Liver (tissue), 9 donors: ENCODE results near the gene SUCLA2. TPM values are rescaled to one million over a fixed set of nuclear protein-coding genes. Genes with fewer than 3 reads are reported as not detected.

Experiments used
- DNase-seq: peaks from one replicate; pipeline ENCODE4 v3.0.0-alpha.2; 2017; ENCODE audit warnings: low spot score
- H3K27ac ChIP-seq, 2 donors: one replicate each; pipeline ENCODE4 v1.7.0; 2013; ENCODE audit warnings: inconsistent platforms in 2 of 2, low read length in 2 of 2, control low read depth in 1 of 2, low read depth in 1 of 2, mild to moderate bottlenecking in 1 of 2
- H3K27me3 ChIP-seq, 4 donors: one replicate each; pipeline versions ENCODE4 v1.6.1 to v1.7.0; 2013; ENCODE audit warnings: low read length in 3 of 4, inconsistent platforms in 1 of 4, mild to moderate bottlenecking in 1 of 4, moderate library complexity in 1 of 4; ENCODE audit not compliant: control insufficient read depth in 4 of 4, insufficient read depth in 4 of 4
- H3K36me3 ChIP-seq, 4 donors: one replicate each; pipeline versions ENCODE4 v1.6.1 to v1.7.0; 2013; ENCODE audit warnings: low read length in 3 of 4, mild to moderate bottlenecking in 3 of 4, low read depth in 1 of 4, moderate library complexity in 1 of 4; ENCODE audit not compliant: control insufficient read depth in 4 of 4, insufficient read depth in 3 of 4
- H3K4me1 ChIP-seq, 4 donors: one replicate each; pipeline versions ENCODE4 v1.6.1 to v1.7.0; 2013; ENCODE audit warnings: low read length in 3 of 4, mild to moderate bottlenecking in 3 of 4, moderate library complexity in 1 of 4; ENCODE audit not compliant: control insufficient read depth in 4 of 4, insufficient read depth in 4 of 4
- H3K4me3 ChIP-seq, 3 donors: one replicate each; pipeline versions ENCODE4 v1.6.1 to v1.7.0; 2013; ENCODE audit warnings: low read length in 3 of 3, control low read depth in 1 of 3, low read depth in 1 of 3, mild to moderate bottlenecking in 1 of 3
- H3K9ac ChIP-seq, 2 donors: one replicate each; pipeline ENCODE4 v1.7.0; 2013; ENCODE audit warnings: low read length in 2 of 2, mild to moderate bottlenecking in 2 of 2, moderate library complexity in 2 of 2, control low read depth in 1 of 2, low read depth in 1 of 2
- H3K9me3 ChIP-seq, 4 donors: one replicate each; pipeline versions ENCODE4 v1.6.1 to v1.7.0; 2013; ENCODE audit warnings: low read length in 3 of 4; ENCODE audit not compliant: control insufficient read depth in 4 of 4
- ATF3 ChIP-seq: IDR thresholded peaks from 2 replicates; pipeline ENCODE4 v1.6.1; 2016; ENCODE audit warnings: antibody characterized with exemption
- EGR1 ChIP-seq, 2 donors: IDR thresholded peaks; 2 replicates each; pipeline ENCODE4 v1.6.1; 2016 to 2018; ENCODE audit warnings: antibody characterized with exemption in 2 of 2, low read depth in 2 of 2
- FOXA1 ChIP-seq: IDR thresholded peaks from 2 replicates; pipeline ENCODE4 v1.6.1; 2016; ENCODE audit warnings: antibody characterized with exemption
- FOXA2 ChIP-seq: IDR thresholded peaks from 2 replicates; pipeline ENCODE4 v1.6.1; 2016; ENCODE audit warnings: antibody characterized with exemption
- GABPA ChIP-seq, 2 donors: IDR thresholded peaks in 1 of 2; conservative IDR thresholded peaks in 1 of 2; 2 replicates each; pipeline ENCODE4 v1.6.1; 2016; ENCODE audit warnings: antibody characterized with exemption in 2 of 2, mild to moderate bottlenecking in 1 of 2, moderate library complexity in 1 of 2
- HNF4A ChIP-seq, 2 donors: conservative IDR thresholded peaks; 2 replicates each; pipeline ENCODE4 v1.6.1; 2016; ENCODE audit warnings: antibody characterized with exemption in 2 of 2, mild to moderate bottlenecking in 2 of 2
- HNF4G ChIP-seq: IDR thresholded peaks from 2 replicates; pipeline ENCODE4 v1.6.1; 2016; ENCODE audit warnings: antibody characterized with exemption
- JUND ChIP-seq, 2 donors: IDR thresholded peaks; 2 replicates each; pipeline ENCODE4 v1.6.1; 2016; ENCODE audit warnings: antibody characterized with exemption in 2 of 2
- MAX ChIP-seq: IDR thresholded peaks from 2 replicates; pipeline ENCODE4 v1.6.1; 2016; ENCODE audit warnings: antibody characterized with exemption
- NR2F2 ChIP-seq: IDR thresholded peaks from 2 replicates; pipeline ENCODE4 v1.6.1; 2016; ENCODE audit warnings: antibody characterized with exemption
- RAD21 ChIP-seq, 2 donors: IDR thresholded peaks; 2 replicates each; pipeline ENCODE4 v1.6.1; 2016; ENCODE audit warnings: antibody characterized with exemption in 2 of 2, mild to moderate bottlenecking in 2 of 2
- REST ChIP-seq: IDR thresholded peaks from 2 replicates; pipeline ENCODE4 v1.6.1; 2016; ENCODE audit warnings: antibody characterized with exemption, mild to moderate bottlenecking
- RXRA ChIP-seq, 2 donors: IDR thresholded peaks; 2 replicates each; pipeline ENCODE4 v1.6.1; 2017 to 2018; ENCODE audit warnings: antibody characterized with exemption in 2 of 2, mild to moderate bottlenecking in 1 of 2
- SP1 ChIP-seq: IDR thresholded peaks from 2 replicates; pipeline ENCODE4 v1.6.1; 2018; ENCODE audit warnings: antibody characterized with exemption, mild to moderate bottlenecking
- TAF1 ChIP-seq: conservative IDR thresholded peaks from 2 replicates; pipeline ENCODE4 v1.6.1; 2016; ENCODE audit warnings: antibody characterized with exemption, mild to moderate bottlenecking
- YY1 ChIP-seq: IDR thresholded peaks from 2 replicates; pipeline ENCODE4 v1.6.1; 2016; ENCODE audit warnings: antibody characterized with exemption, mild to moderate bottlenecking
- WGBS: extraction: QIAGEN DNeasy Blood & Tissue Kit; methylation state at CpG from one replicate; pipeline ENCODE4 v1.1.7; 2013; 5-methylcytosine and 5-hydroxymethylcytosine counted together
- polyA plus RNA-seq, 2 donors: library from polyadenylated mRNA; stranded (reverse) in 1 of 2; unstranded in 1 of 2; fragments of 200-250 nt in 1 of 2; fragments of >200 nt in 1 of 2; fragmentation: Nextera tagmentation in 1 of 2; extraction: Ambion mirVana in 1 of 2; gene quantifications; one replicate each; pipeline versions ENCODE4 v1.2.1 to v1.2.3, GENCODE V29; 2013 to 2015
- total RNA-seq, 2 donors: library from RNA; depleted of rRNA; stranded (reverse); fragments of >200 nt; gene quantifications; one replicate each; pipeline ENCODE4 v1.2.3, GENCODE V29; 2014
- TF ChIP-seq, protein P1 (sequence below): fragments of 150-350 bp; IDR thresholded peaks from 2 replicates; pipeline ENCODE4 v1.5.1; 2017; ENCODE audit warnings: improper control_type of control experiment, low read depth, low read length; ENCODE audit not compliant: missing input control
- TF ChIP-seq, protein P2 (sequence below): IDR thresholded peaks from 2 replicates; pipeline ENCODE4 v1.6.1; 2016; ENCODE audit warnings: antibody characterized with exemption
- donor health status: healthy.
- donor health status: healthy.
- donor health status: healthy.
- donor health status: healthy.
- donor health status: healthy.

The SUCLA2 gene
- total and polyA plus RNA-seq, 4 donors: 22.0 to 27.1 (median 26.0) TPM

DNA sequence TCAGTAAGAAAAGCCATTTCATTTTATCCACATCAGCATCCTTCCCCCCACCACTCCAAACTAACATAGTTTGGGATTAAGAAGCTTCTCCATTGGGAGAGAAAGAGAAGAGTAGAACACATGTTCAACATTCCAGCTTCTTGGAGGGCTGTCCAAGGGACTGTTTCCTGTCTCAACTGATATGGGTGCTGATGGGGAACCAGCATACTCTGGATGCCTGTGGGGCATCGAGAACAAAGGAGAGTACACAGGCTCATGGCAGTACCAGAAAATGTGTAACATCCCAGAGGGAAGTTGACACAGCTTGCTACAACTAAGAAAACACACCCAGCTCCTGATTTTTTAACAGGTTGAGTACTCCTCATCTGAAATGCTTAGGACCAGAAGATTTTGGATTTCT is 24.7 kb downstream of the SUCLA2 start:
- Histone ChIP-seq H3K36me3 (peaks cover 0 to 15% (median 11%) of the 10 kb centered on the region in 4 donors), H3K4me3 (no peak overlapping the region), H3K9ac (no peak overlapping the region), H3K4me1 (peaks cover 0 to 2% (median 0%) of the 10 kb centered on the region in 4 donors), H3K9me3 (no peaks in the 10 kb centered on the region), H3K27me3 (no peaks in the 10 kb centered on the region), H3K27ac (no peak overlapping the region)
- no peak for DNase-seq
- no peak for TF ChIP-seq FOXA2
- TF ChIP-seq RXRA (IDR thresholded peaks at IDR 0.05): no peak
- TF ChIP-seq REST: no peak
- TF ChIP-seq NR2F2: no peak
- TF ChIP-seq, protein P1, sequence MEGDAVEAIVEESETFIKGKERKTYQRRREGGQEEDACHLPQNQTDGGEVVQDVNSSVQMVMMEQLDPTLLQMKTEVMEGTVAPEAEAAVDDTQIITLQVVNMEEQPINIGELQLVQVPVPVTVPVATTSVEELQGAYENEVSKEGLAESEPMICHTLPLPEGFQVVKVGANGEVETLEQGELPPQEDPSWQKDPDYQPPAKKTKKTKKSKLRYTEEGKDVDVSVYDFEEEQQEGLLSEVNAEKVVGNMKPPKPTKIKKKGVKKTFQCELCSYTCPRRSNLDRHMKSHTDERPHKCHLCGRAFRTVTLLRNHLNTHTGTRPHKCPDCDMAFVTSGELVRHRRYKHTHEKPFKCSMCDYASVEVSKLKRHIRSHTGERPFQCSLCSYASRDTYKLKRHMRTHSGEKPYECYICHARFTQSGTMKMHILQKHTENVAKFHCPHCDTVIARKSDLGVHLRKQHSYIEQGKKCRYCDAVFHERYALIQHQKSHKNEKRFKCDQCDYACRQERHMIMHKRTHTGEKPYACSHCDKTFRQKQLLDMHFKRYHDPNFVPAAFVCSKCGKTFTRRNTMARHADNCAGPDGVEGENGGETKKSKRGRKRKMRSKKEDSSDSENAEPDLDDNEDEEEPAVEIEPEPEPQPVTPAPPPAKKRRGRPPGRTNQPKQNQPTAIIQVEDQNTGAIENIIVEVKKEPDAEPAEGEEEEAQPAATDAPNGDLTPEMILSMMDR: no peak
- TF ChIP-seq ATF3: no peak
- no peak for TF ChIP-seq MAX
- no peak for TF ChIP-seq RAD21 (IDR thresholded peaks at IDR 0.05)
- TF ChIP-seq GABPA (IDR thresholded peaks at IDR 0.05 in 1 of 2, conservative IDR thresholded peaks at IDR 0.05 in 1 of 2): no peak
- TF ChIP-seq HNF4G: no peak
- no peak for TF ChIP-seq SP1
- no peak for TF ChIP-seq EGR1 (IDR thresholded peaks at IDR 0.05; ENCODE audit: low read depth in 2 of 2)
- no peak for TF ChIP-seq JUND (IDR thresholded peaks at IDR 0.05)
- no peak for TF ChIP-seq YY1
- no peak for TF ChIP-seq FOXA1
- TF ChIP-seq, protein P2, sequence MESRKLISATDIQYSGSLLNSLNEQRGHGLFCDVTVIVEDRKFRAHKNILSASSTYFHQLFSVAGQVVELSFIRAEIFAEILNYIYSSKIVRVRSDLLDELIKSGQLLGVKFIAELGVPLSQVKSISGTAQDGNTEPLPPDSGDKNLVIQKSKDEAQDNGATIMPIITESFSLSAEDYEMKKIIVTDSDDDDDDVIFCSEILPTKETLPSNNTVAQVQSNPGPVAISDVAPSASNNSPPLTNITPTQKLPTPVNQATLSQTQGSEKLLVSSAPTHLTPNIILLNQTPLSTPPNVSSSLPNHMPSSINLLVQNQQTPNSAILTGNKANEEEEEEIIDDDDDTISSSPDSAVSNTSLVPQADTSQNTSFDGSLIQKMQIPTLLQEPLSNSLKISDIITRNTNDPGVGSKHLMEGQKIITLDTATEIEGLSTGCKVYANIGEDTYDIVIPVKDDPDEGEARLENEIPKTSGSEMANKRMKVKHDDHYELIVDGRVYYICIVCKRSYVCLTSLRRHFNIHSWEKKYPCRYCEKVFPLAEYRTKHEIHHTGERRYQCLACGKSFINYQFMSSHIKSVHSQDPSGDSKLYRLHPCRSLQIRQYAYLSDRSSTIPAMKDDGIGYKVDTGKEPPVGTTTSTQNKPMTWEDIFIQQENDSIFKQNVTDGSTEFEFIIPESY: no peak
- TF ChIP-seq TAF1: no peak
- no peak for TF ChIP-seq HNF4A (conservative IDR thresholded peaks at IDR 0.05)
- 95% methylated on average over 1 of the region's 1 CpG for WGBS
